SK-N-SH treated with all-trans-retinoic acid at 6 μM for 48 hours (cell line): ENCODE results near the gene RBM10.

Source experiments
- BACH2 ChIP-seq: fragments of 250-450 bp; sonication (Bioruptor Pico); IDR thresholded peaks from 2 replicates; pipeline ENCODE4 v1.9.0; 2021; ENCODE audit warnings: mild to moderate bottlenecking, borderline replicate concordance
- PPARA ChIP-seq: fragments of 250-450 bp; sonication (Bioruptor Pico); IDR thresholded peaks from 2 replicates; pipeline ENCODE4 v1.5.0; 2020; ENCODE audit warnings: mild to moderate bottlenecking, borderline replicate concordance
- SNAI2 ChIP-seq: fragments of 250-450 bp; sonication (Bioruptor Pico); IDR thresholded peaks from 2 replicates; pipeline ENCODE4 v1.5.0; 2020; ENCODE audit warnings: mild to moderate bottlenecking, moderate library complexity
- TCF4 ChIP-seq: fragments of 250-450 bp; sonication (Bioruptor Pico); IDR thresholded peaks from 2 replicates; pipeline ENCODE4 v1.8.0; 2021; ENCODE audit warnings: mild to moderate bottlenecking, moderate library complexity, borderline replicate concordance
- ZC3H10 ChIP-seq: fragments of 250-450 bp; sonication (Bioruptor Pico); IDR thresholded peaks from 2 replicates; pipeline ENCODE4 v1.5.1; 2021; ENCODE audit warnings: mild to moderate bottlenecking, moderate library complexity
- ZFP30 ChIP-seq: fragments of 450-650 bp; formaldehyde crosslinking; IDR thresholded peaks from 2 replicates; pipeline ENCODE4 v1.5.0; 2022; ENCODE audit warnings: mild to moderate bottlenecking, moderate library complexity
- ZNF565 ChIP-seq: fragments of 450-650 bp; formaldehyde crosslinking; conservative IDR thresholded peaks from 2 replicates; pipeline ENCODE4 v1.5.0; 2020; ENCODE audit warnings: low read depth, mild to moderate bottlenecking, moderate library complexity
- ZNF8 ChIP-seq: fragments of 450-650 bp; formaldehyde crosslinking; IDR thresholded peaks from 2 replicates; pipeline ENCODE4 v1.5.0; 2020; ENCODE audit warnings: mild to moderate bottlenecking, moderate library complexity
- TF ChIP-seq, protein P1 (sequence below): fragments of 250-450 bp; sonication (Bioruptor Pico); IDR thresholded peaks from 2 replicates; pipeline ENCODE4 v1.5.0; 2020; ENCODE audit warnings: mild to moderate bottlenecking, moderate library complexity

DNA sequence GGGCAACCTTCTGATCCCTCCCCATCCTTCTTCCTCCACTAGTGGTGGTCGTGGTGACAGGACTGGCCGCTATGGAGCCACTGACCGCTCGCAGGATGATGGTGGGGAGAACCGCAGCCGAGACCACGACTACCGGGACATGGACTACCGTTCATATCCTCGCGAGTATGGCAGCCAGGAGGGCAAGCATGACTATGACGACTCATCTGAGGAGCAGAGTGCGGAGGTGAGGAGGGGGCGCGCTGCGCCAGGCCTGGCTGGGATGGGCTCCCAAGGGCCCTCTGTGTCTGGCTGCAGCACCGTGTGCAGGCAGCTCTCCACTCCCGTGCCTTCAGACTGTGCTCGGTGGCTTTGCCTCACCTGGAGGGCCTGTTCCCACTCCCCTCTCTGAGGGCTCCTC is 24.3 kb downstream of the RBM10 start:
- TF ChIP-seq ZFP30 (CRISPR knock-in tag): no peak
- TF ChIP-seq, protein P1, sequence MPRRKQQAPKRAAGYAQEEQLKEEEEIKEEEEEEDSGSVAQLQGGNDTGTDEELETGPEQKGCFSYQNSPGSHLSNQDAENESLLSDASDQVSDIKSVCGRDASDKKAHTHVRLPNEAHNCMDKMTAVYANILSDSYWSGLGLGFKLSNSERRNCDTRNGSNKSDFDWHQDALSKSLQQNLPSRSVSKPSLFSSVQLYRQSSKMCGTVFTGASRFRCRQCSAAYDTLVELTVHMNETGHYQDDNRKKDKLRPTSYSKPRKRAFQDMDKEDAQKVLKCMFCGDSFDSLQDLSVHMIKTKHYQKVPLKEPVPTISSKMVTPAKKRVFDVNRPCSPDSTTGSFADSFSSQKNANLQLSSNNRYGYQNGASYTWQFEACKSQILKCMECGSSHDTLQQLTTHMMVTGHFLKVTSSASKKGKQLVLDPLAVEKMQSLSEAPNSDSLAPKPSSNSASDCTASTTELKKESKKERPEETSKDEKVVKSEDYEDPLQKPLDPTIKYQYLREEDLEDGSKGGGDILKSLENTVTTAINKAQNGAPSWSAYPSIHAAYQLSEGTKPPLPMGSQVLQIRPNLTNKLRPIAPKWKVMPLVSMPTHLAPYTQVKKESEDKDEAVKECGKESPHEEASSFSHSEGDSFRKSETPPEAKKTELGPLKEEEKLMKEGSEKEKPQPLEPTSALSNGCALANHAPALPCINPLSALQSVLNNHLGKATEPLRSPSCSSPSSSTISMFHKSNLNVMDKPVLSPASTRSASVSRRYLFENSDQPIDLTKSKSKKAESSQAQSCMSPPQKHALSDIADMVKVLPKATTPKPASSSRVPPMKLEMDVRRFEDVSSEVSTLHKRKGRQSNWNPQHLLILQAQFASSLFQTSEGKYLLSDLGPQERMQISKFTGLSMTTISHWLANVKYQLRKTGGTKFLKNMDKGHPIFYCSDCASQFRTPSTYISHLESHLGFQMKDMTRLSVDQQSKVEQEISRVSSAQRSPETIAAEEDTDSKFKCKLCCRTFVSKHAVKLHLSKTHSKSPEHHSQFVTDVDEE: no peak
- no peak for TF ChIP-seq ZC3H10 (CRISPR knock-in tag)
- no peak for TF ChIP-seq PPARA (CRISPR knock-in tag)
- TF ChIP-seq ZNF8 (CRISPR knock-in tag): no peak
- TF ChIP-seq TCF4 (CRISPR knock-in tag): no peak
- TF ChIP-seq BACH2 (CRISPR knock-in tag): no peak
- no peak for TF ChIP-seq SNAI2
- TF ChIP-seq ZNF565: no peak
